Ecto neural progenitor cell (in vitro differentiated cells): ENCODE results near the gene JAG2.

Experiments
- DNase-seq: peaks from one replicate; pipeline ENCODE4 v3.0.0-alpha.2; 2018; ENCODE audit warnings: low spot score

JAG2 gene

DNA sequence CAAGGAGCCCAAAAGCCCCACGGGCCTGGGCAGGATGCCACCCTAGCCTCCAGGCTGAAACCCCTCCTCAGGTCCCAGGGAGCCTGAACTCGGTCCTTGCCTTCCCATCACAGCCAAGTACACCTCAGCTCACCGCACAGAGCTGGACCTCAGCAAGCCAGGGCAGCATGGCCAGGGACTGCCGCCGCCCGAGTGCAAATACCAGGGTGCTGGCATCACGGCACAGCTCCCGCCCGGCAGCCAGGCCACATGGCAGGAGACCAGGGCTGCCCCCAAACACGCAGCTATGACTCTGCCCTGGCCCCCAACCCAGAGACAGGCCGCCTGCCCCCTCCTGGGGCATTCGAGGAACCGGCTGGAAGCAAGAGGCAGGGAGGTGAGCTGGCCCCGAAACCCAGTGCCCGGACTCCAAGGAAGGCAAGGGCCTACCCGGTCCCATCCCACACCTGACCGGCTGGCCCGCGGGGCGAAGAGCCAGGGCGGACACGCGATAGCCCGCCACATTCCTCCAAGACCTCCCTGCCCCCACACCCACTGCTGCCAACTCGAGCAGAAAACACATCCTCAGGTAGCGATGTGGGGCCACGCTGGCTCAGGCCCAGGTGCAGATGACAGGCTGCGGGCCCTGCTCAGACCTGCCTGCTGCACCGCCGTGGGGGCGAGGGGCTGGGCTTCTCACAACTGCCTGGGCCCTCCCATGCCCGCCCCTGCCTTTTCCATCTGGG lies 2.7 kb downstream of the JAG2 start:
- no peak for DNase-seq

DNA sequence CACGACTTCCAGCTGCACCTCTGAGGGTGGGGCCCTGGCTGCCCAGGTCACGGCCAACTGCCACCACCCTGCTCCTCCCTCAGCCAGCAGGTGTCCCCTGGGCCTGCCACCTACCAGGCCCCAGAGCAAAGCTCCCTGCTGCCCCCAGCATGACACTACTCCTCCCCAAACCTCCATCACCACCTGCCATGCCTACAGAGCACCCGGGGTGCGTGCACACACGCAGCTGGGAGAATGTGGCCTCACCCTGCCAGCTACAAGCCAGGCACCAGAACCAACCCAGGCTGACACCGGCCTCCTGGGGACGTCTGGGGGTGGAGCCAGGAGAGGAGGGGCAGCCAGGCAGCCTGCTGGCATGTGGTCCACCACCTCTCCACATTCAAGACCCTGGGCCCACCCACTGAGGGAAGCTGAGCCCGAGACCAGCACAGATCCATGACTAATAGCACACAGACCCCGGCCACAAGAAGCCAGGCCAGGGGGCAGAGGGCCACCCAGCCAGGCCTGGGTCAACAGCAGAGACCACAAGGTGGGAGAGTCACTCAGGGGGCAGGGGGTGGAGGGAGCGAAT lies 3.4 kb downstream of the JAG2 start:
- DNase-seq = no peak

DNA sequence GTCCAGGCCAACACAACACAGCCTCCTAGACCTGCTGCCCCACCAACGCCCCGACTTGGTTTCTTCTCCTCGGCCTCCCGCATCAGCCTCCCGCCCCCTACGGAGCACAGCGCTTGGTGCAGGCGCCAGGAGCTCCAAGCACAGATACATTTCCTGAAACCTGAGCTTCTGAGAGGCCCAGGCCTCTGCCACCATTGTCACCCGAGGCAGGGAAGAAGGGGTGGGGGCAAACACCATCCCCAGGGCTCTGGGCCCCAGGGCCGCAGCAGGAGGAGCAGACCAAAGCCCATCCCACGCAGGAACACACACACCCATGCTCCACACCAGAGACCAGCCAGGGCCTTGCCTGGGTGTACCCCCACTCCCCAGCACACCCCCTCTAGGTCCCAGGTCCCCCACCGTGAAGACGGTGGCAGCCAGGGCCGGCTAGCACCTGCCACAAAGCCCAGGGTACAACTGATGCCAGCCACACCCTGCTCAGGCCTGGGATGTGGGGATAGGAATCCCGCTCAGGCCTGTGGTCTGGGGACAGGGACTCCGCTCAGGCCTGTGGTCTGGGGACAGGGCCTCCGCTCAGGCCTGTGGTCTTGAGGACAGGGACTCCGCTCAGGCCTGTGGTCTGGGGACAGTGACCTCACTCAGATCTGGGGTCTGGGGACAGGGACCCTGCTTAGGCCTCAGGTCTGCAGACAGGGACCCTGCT lies 5.4 kb downstream of the JAG2 start:
- no peak for DNase-seq

DNA sequence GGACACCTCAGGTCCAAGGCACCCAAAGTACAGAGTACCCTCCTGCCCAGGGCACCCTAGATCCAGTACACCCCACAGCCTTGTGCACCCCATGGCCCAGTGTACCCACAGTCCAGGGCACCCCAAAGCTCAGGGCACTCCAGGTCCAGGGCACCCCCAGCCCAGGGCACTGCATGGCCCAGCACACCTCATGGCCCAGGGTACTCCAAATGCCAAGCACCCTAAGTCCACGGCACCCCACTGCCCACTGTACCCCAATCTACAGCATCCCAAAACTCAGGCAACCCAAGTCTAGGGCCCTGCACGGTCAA lies 6.0 kb downstream of the JAG2 start:
- DNase-seq = no peak

DNA sequence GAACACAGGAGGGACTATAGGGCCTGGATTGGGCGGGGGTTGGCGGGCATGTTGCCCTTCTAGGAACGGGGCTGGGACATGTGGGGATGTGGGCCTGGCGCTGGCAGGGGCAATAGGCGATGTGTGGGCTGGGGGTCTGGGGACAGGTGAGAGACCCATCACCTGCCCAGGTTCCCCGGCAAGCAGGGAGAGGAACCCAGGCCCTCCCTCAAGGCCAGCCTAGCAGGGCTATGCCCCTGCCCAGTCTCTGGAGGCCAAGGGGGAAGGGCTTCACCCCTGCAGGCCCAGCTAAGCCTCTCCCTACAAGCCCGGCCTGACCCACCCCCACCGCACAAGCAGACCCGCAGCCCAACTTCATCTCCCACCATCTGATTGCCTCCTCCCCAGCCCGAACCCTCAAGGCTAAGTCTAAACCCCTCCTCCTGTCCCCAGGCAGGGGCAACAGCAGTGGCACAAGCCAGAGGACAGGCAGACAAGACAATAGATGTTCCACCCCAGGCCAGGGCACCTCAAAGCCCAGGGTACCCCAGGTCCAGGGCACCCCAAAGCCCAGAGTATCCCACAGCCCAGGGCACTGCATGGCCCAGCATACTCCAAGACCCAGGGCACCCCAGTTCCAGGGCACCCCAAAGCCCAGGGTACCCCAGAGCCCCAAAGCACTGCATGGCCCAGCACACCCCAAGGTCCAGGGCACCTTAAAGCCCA lies 6.5 kb downstream of the JAG2 start:
- DNase-seq = no peak

DNA sequence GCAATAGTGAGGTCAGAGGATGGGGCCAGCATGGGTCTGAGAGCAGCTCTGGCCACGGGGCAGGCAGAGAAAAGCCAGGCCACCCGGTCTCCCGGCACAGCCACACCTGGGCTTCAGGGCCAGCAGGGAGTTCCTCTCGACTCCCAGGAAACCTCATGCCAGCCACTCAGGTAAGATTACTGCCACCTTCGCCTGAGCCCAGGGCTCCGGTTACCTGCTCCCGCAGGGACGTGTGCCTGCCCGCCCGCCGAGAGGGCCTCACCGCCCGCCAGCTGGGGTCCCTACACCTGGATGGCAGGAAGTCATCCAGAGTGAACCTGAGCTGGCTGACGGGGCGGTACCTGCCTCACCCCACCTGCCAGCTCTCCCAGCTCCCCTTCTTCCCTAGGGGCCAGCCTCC lies 7.3 kb downstream of the JAG2 start:
- no peak for DNase-seq

- DNase-seq = no peak
Measured at GRCh38 chr14:105160776-105161175, 7.8 kb downstream of the JAG2 start.

DNA sequence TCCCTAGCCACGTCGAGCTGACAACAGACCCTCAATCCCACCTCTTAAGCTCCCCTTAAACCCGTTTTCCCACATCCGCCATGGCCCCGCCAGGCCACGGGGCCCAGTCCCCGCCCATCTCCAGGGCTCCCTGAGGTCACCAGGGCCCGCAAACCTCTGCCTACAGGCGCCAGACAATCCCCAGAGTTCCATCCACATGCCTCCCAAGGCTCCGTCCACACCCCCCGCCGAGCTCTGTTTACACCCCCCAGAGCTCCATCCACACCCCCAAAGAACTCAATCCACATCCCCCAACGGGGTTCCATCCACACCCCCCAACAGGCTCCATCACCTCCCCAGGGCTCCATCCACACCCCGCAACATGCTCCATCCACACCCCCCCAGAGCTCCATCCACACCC lies 9.2 kb downstream of the JAG2 start:
- no peak for DNase-seq

DNA sequence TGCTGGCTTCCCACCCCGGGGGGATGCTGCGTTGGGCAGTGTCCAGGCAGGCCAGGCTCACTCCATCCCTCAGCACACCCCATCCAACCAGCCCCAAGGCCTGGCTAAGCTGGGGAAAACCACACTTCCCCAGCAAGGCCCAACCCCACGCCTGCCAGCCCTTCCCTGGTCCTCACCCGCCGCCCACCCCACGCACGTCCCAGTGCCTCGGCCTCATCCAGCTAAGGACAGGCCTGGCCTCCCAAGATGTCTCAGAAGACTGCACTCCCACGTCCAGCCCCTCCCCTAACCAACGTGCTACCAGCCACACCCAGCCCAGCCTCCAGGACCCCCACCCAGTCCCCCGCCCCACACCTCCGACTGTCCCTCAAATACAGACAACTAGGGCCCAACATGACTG lies 9.8 kb downstream of the JAG2 start:
- DNase-seq = no peak

DNA sequence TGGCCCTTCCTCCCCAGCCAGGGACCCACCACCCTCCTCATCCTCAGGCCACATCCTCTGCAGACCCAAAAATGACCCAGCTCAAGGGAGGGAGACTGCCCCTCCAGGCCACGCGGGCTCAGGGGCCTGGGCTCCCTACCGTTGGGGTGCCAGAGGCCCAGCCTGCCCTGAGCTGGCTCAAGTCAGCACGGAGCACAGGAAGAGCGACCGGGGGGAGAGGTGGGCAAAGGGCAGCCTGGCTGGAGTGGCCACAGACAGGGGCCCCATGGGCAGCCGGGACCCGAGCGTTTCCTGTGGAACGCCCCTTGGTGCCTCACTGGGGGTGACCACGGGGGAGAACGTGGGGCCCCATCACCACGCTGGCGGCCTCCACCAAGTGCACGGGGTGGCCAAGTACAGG lies 10.7 kb downstream of the JAG2 start:
- DNase-seq = no peak

DNA sequence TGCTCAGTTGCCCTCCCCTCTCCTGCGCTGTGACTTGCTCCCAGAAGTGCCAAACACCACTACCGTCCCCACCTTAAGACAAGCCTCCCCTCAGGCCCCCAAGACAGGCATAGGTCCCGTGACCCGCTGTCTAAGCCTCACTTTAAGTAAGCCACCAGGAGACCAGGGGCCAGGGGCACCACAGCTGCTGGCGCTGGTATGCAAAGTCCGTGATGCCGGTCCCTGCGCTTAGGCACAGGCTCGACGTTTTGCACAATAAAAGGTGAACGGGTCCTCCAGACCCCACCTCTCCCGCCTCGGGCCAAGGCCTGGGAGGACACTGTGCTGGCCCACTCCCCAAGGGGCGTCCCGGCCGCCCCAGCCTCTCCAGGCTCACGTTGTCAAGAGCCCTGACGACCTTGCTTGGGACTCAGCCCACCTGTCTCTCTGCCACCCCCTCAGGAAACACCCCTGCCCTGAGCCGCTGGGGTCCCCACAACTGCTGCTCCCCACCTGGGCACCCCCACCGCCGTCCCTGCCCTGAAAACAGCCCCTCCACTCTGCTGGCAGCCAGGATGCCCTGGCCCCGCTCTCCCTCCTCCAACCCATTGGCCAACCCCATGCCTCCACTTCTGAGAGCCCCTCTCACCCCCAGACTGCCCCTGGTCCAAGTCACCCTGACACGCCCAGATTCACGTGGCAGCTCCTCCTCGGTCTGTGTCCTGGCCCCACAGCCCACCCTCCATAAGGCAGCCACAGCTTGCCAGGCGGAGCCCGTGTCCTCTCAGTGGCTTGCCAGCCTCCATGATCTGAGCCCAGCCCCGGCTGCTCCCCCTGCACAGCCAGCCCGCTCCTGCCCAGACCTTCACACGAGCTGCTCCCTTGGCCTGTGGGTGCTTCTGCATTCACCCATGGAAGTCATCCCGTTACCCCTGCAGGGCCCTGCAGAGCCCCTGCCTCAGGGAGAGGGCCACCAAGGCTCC lies 11.9 kb downstream of the JAG2 start:
- no peak for DNase-seq

DNA sequence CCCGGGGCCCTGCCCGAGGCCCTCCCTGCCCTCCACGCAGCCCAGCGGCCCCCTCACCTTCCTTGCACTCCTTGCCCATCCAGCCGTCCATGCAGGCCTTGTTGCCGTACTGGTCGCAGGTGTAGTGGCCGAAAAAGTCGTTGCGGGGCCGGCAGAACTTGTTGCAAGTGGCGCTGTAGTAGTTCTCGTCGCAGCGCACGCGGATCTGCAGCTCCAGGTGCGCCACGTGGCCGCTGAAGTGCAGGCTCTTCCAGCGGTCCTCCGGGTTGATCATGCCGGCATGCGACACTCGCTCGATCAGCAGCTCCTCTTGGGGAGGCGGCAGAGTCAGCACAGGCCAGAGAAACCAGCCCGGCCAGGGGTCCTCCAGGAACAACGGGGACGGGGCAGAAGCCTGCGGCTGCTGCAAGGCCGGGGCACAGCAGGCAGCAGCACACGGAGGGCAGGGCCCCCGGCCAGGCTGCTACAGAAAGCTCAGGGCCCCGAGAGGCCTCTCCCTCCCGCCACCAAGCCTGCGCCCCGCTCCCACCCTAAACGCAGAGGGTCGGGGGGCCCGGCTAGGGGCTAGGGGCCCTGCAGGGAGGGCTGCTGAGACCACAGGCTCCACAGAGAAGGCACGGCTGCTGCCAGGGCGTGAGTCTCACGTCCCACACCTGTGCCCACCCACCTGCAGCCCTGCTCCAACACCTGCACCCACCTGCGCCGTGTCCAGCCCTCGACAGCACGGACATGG lies 12.7 kb downstream of the JAG2 start:
- no peak for DNase-seq

DNA sequence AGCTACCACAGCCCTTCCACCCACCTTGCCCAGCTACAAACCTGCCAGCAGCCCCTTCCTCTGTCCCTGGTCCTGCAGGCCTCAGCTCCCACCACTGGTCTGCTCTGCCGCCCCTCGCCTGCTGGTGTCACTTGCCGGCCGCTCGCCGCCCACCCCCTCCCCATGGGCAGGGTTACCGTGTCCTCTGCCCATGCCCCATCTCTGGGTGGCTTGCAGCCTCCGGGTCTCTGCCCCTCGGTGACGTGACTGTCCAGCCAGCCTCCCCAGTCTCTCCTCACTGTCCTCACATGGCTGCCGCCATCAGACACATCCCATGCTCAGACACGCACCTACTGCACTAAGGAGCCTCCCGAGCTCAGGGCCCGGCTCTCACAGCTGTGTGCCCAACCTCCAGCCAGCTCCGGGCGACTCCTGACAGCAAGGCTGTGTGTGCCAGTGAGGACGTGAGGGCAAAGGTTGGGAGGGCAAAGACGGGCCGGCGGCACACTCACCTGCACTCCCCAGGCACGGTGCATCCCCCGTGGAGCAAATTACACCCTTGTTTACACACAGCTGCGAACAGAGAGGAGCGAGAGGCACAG lies 13.4 kb downstream of the JAG2 start:
- DNase-seq = no peak

DNA sequence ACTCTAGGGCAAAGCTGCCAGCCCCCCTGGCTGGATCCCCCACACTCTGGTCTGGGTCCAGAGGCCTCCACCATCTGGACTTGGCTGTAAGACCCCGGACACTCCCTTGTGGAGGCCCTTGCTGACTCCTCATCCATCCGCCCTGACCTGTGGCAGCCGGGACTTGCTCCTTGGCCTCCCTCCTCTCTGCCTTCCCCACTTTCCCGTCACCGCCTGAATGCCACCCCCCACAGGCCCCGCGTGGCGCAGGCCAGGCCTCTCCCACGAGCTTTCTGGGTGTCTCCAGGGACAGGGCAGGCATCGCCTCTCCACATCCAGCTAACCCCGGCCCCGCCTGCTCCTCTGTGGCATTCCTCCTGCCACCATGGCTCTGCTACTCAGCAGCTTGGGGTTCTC lies 14.1 kb downstream of the JAG2 start:
- no peak for DNase-seq

DNA sequence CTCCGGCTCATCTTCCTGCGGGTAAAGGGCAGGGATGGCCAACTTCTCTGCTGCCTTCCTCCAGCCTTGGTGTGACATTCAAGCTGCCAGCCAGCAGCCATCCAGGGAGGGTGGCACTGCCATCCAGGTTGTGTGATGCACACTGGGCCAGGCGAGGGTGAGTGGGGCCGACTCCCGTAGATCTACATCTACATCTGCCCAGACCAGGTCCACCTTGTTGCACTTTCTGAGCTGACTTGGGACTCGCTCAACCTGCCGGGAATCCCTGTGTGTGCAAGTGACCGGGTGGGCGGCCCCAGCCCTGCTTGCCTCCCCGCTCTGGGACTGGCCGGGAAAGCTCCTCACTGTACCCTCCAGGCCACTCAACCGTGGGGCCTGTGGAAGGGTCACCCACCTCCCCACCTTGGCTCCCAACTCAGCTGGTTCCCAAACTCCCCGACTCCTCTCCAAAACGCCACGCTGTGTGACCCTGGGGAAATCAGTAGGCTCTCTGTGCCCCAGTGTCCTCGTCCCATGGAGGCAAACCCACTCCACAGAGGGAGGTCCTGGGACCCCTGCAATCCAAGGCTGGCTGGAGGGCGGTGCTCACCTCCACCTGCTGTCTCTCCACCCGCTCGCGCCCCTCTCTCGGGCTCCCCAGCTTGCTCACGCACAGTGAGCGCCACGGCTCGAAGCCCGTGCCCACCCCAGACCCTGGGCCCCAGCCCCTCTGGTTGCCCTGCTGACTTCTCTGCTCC lies 14.7 kb downstream of the JAG2 start:
- no peak for DNase-seq

- DNase-seq = no peak
Measured at GRCh38 chr14:105153331-105153731, 15.2 kb downstream of the JAG2 start.

DNA sequence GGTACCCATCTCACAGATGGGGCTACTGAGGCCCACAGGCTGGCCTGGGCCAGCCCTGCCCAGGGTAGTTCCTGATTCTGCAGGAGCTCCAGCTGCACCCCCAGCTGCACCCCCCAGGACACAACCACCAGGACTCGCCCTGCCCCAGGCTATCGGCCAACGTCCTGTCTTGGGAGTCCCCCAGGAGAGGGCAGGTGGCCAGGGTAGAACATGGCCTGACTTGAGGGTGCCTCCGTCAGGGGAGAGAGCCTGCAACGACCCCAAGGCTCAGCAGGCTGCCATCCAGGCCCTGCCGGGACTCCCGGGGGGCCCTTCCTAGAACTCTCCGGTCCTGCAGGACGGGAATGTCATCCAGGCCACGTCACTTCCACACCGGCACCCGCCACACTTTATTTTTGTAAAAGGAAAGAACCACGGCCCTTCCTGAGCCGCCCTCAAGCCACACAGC lies 15.8 kb downstream of the JAG2 start:
- no peak for DNase-seq

DNA sequence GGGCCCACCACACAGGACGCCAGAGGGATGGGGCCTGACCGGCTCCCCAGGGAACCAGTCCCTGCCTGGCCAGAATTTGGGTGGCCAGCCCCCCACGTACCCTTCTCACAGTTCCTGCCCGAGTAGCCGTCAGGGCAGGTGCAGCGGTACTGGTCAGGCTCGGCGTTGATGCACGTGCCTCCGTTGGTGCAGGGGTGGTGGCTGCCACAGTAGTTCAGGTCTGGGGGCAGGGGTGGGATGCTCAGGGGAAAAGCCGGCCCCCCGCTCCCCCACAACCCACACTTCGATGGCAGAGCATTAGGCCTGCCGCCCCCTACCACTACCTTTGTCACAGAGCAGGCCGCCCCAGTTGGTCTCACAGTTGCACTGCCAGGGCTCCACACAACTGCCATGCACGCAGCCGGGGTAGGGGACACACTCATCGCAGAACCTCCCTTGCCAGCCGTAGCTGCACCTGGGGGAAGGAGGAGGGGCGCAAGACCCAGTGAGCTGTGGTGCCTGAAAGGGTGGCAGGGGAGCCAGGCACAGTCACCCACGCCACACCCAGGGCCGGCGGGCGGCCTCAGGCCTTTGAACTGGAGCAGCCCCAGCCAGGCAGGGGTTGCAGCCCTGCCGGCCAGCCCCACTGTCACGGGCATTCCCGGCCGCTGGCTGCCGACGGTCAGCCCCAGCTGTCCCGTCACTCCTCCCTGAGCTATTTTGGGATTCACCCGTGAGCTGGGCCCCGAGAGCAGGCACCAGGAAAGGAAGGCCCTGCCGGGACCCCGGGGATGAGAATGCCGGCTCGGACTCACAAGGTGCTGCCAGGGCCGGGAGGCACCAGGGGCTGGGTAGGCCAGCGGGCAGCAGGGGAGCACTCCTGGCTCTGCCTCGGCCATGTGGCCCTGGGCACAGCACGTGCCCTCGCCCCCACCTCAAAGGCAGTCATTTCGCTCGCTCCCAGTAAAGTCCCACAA lies 16.5 kb downstream of the JAG2 start:
- no peak for DNase-seq
